Esophagus muscularis mucosa (tissue), 4 donors: ENCODE results near the gene SLC6A3.
"Not testable (repeated sequence)": the region's sequence is repeated elsewhere in the genome, so short reads cannot be mapped to it uniquely, and the experiment has no call there.

ENCODE experiments used
- EP300 ChIP-seq: sonication (generic); formaldehyde crosslinking; IDR thresholded peaks from one replicate; pipeline ENCODE4 v1.6.1; 2017; ENCODE audit warnings: antibody characterized with exemption
- POLR2AphosphoS5 ChIP-seq, 2 donors: sonication (generic); formaldehyde crosslinking; IDR thresholded peaks; one replicate each; pipeline ENCODE4 v1.6.1; 2017; ENCODE audit warnings: antibody characterized with exemption in 2 of 2
- TF ChIP-seq, protein P1 (sequence below), 3 experiments: fragments of 200-600 bp in 2 of 3; fragments of 450-650 bp in 1 of 3; sonication (generic) in 2 of 3; IDR thresholded peaks; one replicate each; pipeline ENCODE4 v1.5.1; 2017 to 2019; ENCODE audit warnings: antibody characterized with exemption in 3 of 3, mild to moderate bottlenecking in 2 of 3, moderate library complexity in 1 of 3

- TF ChIP-seq, protein P1, sequence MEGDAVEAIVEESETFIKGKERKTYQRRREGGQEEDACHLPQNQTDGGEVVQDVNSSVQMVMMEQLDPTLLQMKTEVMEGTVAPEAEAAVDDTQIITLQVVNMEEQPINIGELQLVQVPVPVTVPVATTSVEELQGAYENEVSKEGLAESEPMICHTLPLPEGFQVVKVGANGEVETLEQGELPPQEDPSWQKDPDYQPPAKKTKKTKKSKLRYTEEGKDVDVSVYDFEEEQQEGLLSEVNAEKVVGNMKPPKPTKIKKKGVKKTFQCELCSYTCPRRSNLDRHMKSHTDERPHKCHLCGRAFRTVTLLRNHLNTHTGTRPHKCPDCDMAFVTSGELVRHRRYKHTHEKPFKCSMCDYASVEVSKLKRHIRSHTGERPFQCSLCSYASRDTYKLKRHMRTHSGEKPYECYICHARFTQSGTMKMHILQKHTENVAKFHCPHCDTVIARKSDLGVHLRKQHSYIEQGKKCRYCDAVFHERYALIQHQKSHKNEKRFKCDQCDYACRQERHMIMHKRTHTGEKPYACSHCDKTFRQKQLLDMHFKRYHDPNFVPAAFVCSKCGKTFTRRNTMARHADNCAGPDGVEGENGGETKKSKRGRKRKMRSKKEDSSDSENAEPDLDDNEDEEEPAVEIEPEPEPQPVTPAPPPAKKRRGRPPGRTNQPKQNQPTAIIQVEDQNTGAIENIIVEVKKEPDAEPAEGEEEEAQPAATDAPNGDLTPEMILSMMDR (IDR thresholded peaks at IDR 0.05): not testable (repeated sequence)
- TF ChIP-seq POLR2AphosphoS5 (IDR thresholded peaks at IDR 0.05); EP300: not testable (repeated sequence)
Measured at GRCh38 chr5:1475544-1475900, 30.3 kb upstream of the SLC6A3 start.
